OCI-LY3 (cell line): Measurements from ENCODE around the gene S1PR5.

Source experiments
- EZH2phosphoT487 ChIP-seq: fragments of 200-600 bp; shearing (Covaris generic); IDR thresholded peaks from 2 replicates; pipeline ENCODE4 v1.6.1; 2018; ENCODE audit warnings: antibody characterized with exemption, mixed run types, low read depth
- TF ChIP-seq, protein P1 (sequence below): fragments of 200-600, 300-600 bp; sonication (generic); IDR thresholded peaks from 2 replicates; pipeline ENCODE4 v1.5.1; 2014; ENCODE audit warnings: antibody characterized with exemption, low read length, low read depth

DNA sequence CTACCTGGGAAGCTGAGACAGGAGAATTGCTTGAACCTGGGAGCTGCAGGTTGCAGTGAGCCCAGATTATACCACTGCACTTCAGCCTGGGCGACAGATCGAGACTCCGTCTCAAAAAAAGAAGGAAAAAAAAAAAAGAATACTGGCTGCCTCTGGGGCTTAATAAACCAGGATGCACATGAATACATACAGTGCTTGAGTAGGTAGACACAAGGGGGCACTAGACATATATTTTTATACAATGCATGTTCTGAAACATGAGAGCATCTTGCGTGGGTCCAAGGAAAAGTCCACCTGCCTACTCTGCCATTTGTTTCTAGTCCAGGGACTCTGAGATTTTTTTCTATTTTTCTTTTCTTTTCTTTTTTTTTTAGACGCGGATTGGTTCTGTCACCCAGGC, 45.3 kb downstream of the S1PR5 start:
- TF ChIP-seq, protein P1, sequence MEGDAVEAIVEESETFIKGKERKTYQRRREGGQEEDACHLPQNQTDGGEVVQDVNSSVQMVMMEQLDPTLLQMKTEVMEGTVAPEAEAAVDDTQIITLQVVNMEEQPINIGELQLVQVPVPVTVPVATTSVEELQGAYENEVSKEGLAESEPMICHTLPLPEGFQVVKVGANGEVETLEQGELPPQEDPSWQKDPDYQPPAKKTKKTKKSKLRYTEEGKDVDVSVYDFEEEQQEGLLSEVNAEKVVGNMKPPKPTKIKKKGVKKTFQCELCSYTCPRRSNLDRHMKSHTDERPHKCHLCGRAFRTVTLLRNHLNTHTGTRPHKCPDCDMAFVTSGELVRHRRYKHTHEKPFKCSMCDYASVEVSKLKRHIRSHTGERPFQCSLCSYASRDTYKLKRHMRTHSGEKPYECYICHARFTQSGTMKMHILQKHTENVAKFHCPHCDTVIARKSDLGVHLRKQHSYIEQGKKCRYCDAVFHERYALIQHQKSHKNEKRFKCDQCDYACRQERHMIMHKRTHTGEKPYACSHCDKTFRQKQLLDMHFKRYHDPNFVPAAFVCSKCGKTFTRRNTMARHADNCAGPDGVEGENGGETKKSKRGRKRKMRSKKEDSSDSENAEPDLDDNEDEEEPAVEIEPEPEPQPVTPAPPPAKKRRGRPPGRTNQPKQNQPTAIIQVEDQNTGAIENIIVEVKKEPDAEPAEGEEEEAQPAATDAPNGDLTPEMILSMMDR = peak; percentile 69
- no peak for TF ChIP-seq EZH2phosphoT487
